Panc1 (cell line): ENCODE data around the gene TNN. TPM values are rescaled to one million over a fixed set of nuclear protein-coding genes. Genes with fewer than 3 reads are reported as not detected.

Experiments used
- ATAC-seq: fragments of 200-7000 bp; cut with Tn5 transposase; 2 replicates; pipeline ENCODE4 v1.9.1; 2020; ENCODE audit warnings: mild to moderate bottlenecking, moderate library complexity
- BruUV-seq: library from RNA; stranded (reverse); fragments of 400-500 nt; replicated peaks from 2 replicates; lab custom pipeline; 2021; lab: Mats Ljungman, UMichigan
- CTCF ChIA-PET: fragments of 300-600 bp; sonication (Branson Sonifier 250); formaldehyde crosslinking; loops from one replicate; lab custom pipeline; 2022; ENCODE audit warnings: antibody characterized with exemption; lab: Charles Lee
- POLR2A ChIA-PET: fragments of 300-600 bp; sonication (Branson Sonifier 250); formaldehyde crosslinking; loops from one replicate; lab custom pipeline; 2022; ENCODE audit warnings: antibody characterized with exemption; lab: Charles Lee
- DNase-seq: peaks from one replicate; pipeline ENCODE4 v3.0.0-alpha.2; 2010; ENCODE audit warnings: low read depth, low spot score
- H3K27ac ChIP-seq: 2 replicates; pipeline ENCODE4 v1.5.1; 2011; ENCODE audit warnings: mild to moderate bottlenecking, low read length, inconsistent platforms
- H3K27me3 ChIP-seq: fragments of 200-500 bp; sonication (Bioruptor generic); 2 replicates; pipeline ENCODE4 v1.6.0; 2014; ENCODE audit warnings: low read length, inconsistent platforms; ENCODE audit not compliant: control insufficient read depth, insufficient read depth
- H3K36me3 ChIP-seq: fragments of 200-500 bp; sonication (Bioruptor generic); 2 replicates; pipeline ENCODE4 v1.5.1; 2014; ENCODE audit warnings: inconsistent platforms, mild to moderate bottlenecking, low read length, moderate library complexity; ENCODE audit not compliant: control insufficient read depth, insufficient read depth
- H3K4me1 ChIP-seq: 2 replicates; pipeline ENCODE4 v1.5.1; 2011; ENCODE audit warnings: inconsistent platforms, mild to moderate bottlenecking, low read length, moderate library complexity; ENCODE audit not compliant: control insufficient read depth, insufficient read depth
- H3K4me3 ChIP-seq, 2 experiments: 2 replicates each; pipeline ENCODE4 v1.5.1; 2011 to 2012; ENCODE audit warnings: low read depth in 2 of 2, low read length in 2 of 2, mild to moderate bottlenecking in 2 of 2, inconsistent platforms in 1 of 2, moderate library complexity in 1 of 2
- H3K9me3 ChIP-seq: fragments of 200-500 bp; sonication (Bioruptor generic); 2 replicates; pipeline ENCODE4 v1.5.1; 2014; ENCODE audit warnings: low read depth, mild to moderate bottlenecking, inconsistent platforms, low read length, moderate library complexity; ENCODE audit not compliant: control insufficient read depth, insufficient read depth
- POLR2AphosphoS5 ChIP-seq: IDR thresholded peaks from 2 replicates; pipeline ENCODE4 v1.6.1; 2012; ENCODE audit warnings: mild to moderate bottlenecking, low read depth, low read length, moderate library complexity
- SIN3A ChIP-seq: IDR thresholded peaks from 2 replicates; pipeline ENCODE4 v1.6.1; 2012; ENCODE audit warnings: low read depth, mild to moderate bottlenecking, low read length, moderate library complexity, borderline replicate concordance; ENCODE audit not compliant: insufficient read depth
- TCF7L2 ChIP-seq: IDR thresholded peaks from 2 replicates; pipeline ENCODE4 v1.6.1; 2011; ENCODE audit warnings: mild to moderate bottlenecking, low read depth, low read length, inconsistent platforms
- in situ Hi-C: cut with HindIII; loops from 2 replicates; pipeline ENCODE4 v1.10.0; 2016; ENCODE audit warnings: low sequenced_read_pairs, low pct_unique_long_range_greater_than_20kb
- intact Hi-C: fragments of 100-400 bp; cut with micrococcal nuclease; formaldehyde crosslinking; loops from one replicate; pipeline ENCODE4 v1.10.0; 2022; ENCODE audit not compliant: unreplicated experiment
- total RNA-seq: library from RNA; stranded (reverse); gene quantifications from one replicate; pipeline ENCODE4 v1.2.1, GENCODE V29; 2021; ENCODE audit not compliant: unreplicated experiment
- TF ChIP-seq, protein P1 (sequence below): fragments of 450-650 bp; IDR thresholded peaks from 2 replicates; pipeline ENCODE4 v1.5.1; 2017; ENCODE audit warnings: mild to moderate bottlenecking
- TF ChIP-seq, protein P2 (sequence below), 2 experiments: IDR thresholded peaks; 2 replicates each; pipeline ENCODE4 v1.6.1; 2011 to 2012; ENCODE audit warnings: low read depth in 2 of 2, control low read depth in 1 of 2, low read length in 1 of 2, mild to moderate bottlenecking in 1 of 2, moderate library complexity in 1 of 2; ENCODE audit not compliant: insufficient read depth in 1 of 2

The TNN gene
- total RNA-seq, 1 experiment from 2014 or later: not detected

DNA sequence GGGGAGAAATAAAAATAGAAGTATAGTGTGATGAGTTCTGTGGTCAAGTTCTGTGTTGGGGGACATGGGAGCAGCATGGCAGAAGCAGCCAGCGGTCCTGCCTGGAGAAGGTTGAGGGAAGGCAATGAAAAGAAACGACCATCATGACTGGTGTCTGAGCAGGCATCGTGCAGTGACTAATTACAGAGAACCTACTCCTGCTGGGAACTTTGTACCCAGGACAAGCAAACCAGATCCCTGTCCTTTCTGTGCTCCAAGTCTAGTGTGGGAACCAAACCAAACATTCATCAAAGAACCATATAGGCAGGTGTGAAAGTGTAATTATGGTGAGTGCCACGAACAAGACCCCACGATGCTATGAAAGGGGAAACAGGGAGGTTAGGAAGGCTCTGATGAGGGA is 99.1 kb downstream of the TNN start:
- POLR2A ChIA-PET: no interaction called here
- intact Hi-C loops (no loop called here), in situ Hi-C loops (no loop called here)
- Histone ChIP-seq H3K36me3 (no peaks in the 10 kb centered on the region), H3K27me3 (no peaks in the 10 kb centered on the region; the same call in 1 of the 2 replicates), H3K27ac (no peak overlapping the region), H3K4me1 (no peaks in the 10 kb centered on the region), H3K9me3 (no peaks in the 10 kb centered on the region), H3K4me3 (no peak overlapping the region)
- no peak for TF ChIP-seq SIN3A
- TF ChIP-seq, protein P1, sequence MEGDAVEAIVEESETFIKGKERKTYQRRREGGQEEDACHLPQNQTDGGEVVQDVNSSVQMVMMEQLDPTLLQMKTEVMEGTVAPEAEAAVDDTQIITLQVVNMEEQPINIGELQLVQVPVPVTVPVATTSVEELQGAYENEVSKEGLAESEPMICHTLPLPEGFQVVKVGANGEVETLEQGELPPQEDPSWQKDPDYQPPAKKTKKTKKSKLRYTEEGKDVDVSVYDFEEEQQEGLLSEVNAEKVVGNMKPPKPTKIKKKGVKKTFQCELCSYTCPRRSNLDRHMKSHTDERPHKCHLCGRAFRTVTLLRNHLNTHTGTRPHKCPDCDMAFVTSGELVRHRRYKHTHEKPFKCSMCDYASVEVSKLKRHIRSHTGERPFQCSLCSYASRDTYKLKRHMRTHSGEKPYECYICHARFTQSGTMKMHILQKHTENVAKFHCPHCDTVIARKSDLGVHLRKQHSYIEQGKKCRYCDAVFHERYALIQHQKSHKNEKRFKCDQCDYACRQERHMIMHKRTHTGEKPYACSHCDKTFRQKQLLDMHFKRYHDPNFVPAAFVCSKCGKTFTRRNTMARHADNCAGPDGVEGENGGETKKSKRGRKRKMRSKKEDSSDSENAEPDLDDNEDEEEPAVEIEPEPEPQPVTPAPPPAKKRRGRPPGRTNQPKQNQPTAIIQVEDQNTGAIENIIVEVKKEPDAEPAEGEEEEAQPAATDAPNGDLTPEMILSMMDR: no peak
- TF ChIP-seq TCF7L2: no peak
- no peak for TF ChIP-seq POLR2AphosphoS5
- TF ChIP-seq, protein P2, sequence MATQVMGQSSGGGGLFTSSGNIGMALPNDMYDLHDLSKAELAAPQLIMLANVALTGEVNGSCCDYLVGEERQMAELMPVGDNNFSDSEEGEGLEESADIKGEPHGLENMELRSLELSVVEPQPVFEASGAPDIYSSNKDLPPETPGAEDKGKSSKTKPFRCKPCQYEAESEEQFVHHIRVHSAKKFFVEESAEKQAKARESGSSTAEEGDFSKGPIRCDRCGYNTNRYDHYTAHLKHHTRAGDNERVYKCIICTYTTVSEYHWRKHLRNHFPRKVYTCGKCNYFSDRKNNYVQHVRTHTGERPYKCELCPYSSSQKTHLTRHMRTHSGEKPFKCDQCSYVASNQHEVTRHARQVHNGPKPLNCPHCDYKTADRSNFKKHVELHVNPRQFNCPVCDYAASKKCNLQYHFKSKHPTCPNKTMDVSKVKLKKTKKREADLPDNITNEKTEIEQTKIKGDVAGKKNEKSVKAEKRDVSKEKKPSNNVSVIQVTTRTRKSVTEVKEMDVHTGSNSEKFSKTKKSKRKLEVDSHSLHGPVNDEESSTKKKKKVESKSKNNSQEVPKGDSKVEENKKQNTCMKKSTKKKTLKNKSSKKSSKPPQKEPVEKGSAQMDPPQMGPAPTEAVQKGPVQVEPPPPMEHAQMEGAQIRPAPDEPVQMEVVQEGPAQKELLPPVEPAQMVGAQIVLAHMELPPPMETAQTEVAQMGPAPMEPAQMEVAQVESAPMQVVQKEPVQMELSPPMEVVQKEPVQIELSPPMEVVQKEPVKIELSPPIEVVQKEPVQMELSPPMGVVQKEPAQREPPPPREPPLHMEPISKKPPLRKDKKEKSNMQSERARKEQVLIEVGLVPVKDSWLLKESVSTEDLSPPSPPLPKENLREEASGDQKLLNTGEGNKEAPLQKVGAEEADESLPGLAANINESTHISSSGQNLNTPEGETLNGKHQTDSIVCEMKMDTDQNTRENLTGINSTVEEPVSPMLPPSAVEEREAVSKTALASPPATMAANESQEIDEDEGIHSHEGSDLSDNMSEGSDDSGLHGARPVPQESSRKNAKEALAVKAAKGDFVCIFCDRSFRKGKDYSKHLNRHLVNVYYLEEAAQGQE (IDR thresholded peaks at IDR 0.05; ENCODE audit: insufficient read depth in 1 of 2, low read depth in 2 of 2, low read length in 1 of 2): no peak
- CTCF ChIA-PET: no interaction called here
- BruUV-seq: no TSS peak
- ATAC-seq (no peak), DNase-seq (no peak)

DNA sequence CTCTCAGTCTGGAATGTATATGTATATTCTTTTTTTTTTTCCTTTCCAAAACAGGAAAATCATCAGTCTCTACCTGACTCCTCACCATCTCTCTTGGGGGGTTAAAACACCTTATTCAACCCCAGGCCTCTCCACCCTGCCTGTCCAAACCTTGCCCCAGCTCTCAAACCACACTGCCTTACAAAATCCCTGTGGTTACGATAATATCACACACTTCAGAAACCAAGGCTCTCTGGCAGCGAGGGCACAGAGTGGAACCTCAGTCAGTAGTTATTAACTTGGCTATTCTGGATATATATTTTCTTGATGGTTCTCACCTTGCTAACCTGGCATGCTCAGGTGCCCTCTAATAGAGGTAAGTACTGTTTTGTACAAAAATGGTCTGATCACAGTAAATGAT is 100.2 kb downstream of the TNN start:
- no TSS peak for BruUV-seq
- DNase-seq (no peak), ATAC-seq (no peak)
- CTCF ChIA-PET: no interaction called here
- POLR2A ChIA-PET: no interaction called here
- H3K4me3 ChIP-seq: no peak overlapping the region
- no peak overlapping the region for H3K27ac ChIP-seq
- no peaks in the 10 kb centered on the region; the same call in 1 of the 2 replicates for H3K27me3 ChIP-seq
- TF ChIP-seq, protein P2 (IDR thresholded peaks at IDR 0.05; ENCODE audit: insufficient read depth in 1 of 2, low read depth in 2 of 2, low read length in 1 of 2): no peak
- TF ChIP-seq SIN3A: no peak
- no peak for TF ChIP-seq POLR2AphosphoS5
- TF ChIP-seq TCF7L2: no peak
- no peaks in the 10 kb centered on the region for H3K4me1 ChIP-seq
- intact Hi-C loops: no loop called here
- no peaks in the 10 kb centered on the region for H3K36me3 ChIP-seq
- no peaks in the 10 kb centered on the region for H3K9me3 ChIP-seq
- in situ Hi-C loops: no loop called here
